HEK293 (cell line): ENCODE results near the gene PDCD4.
A peak's percentile ranks its signal among the peaks of the same experiment; 100 is the strongest.

Experiments used
- HOXC10 ChIP-seq: sonication (generic); formaldehyde crosslinking; IDR thresholded peaks from 2 replicates; pipeline ENCODE4 v1.8.1; 2023; ENCODE audit warnings: mild to moderate bottlenecking, missing genetic modification reagents
- HOXD13 ChIP-seq: sonication (generic); formaldehyde crosslinking; IDR thresholded peaks from 2 replicates; pipeline ENCODE4 v1.8.0; 2022; ENCODE audit warnings: missing genetic modification reagents, borderline replicate concordance
- SP3 ChIP-seq: fragments of 450-650 bp; formaldehyde crosslinking; IDR thresholded peaks from 2 replicates; pipeline ENCODE4 v1.5.1; 2016; ENCODE audit warnings: missing biosample characterization, missing genetic modification characterization
- TCF7L2 ChIP-seq: IDR thresholded peaks from 2 replicates; pipeline ENCODE4 v1.6.1; 2011; ENCODE audit warnings: low read depth, mild to moderate bottlenecking, inconsistent platforms, low read length, moderate library complexity, borderline replicate concordance
- ZBTB1 ChIP-seq: fragments of 450-650 bp; formaldehyde crosslinking; IDR thresholded peaks from 2 replicates; pipeline ENCODE4 v1.5.1; 2016; ENCODE audit warnings: missing biosample characterization, missing genetic modification characterization
- ZBTB20 ChIP-seq: fragments of 450-650 bp; formaldehyde crosslinking; IDR thresholded peaks from 2 replicates; pipeline ENCODE4 v1.5.1; 2016; ENCODE audit warnings: missing biosample characterization, missing genetic modification characterization
- ZBTB21 ChIP-seq: fragments of 450-650 bp; formaldehyde crosslinking; IDR thresholded peaks from 2 replicates; pipeline ENCODE4 v1.5.1; 2017; ENCODE audit warnings: missing biosample characterization, missing genetic modification characterization
- ZFP37 ChIP-seq: fragments of 450-650 bp; formaldehyde crosslinking; IDR thresholded peaks from 2 replicates; pipeline ENCODE4 v1.5.1; 2016; ENCODE audit warnings: missing biosample characterization, missing genetic modification characterization
- ZIC2 ChIP-seq: fragments of 450-650 bp; formaldehyde crosslinking; IDR thresholded peaks from 2 replicates; pipeline ENCODE4 v1.5.1; 2016; ENCODE audit warnings: missing biosample characterization, missing genetic modification characterization
- ZNF133 ChIP-seq: fragments of 450-650 bp; formaldehyde crosslinking; IDR thresholded peaks from 2 replicates; pipeline ENCODE4 v1.5.1; 2016; ENCODE audit warnings: missing biosample characterization, missing genetic modification characterization
- ZNF211 ChIP-seq: fragments of 450-650 bp; formaldehyde crosslinking; IDR thresholded peaks from 2 replicates; pipeline ENCODE4 v1.5.1; 2016; ENCODE audit warnings: low read depth, missing biosample characterization, missing genetic modification characterization
- ZNF350 ChIP-seq: fragments of 450-650 bp; formaldehyde crosslinking; IDR thresholded peaks from 2 replicates; pipeline ENCODE4 v1.5.0; 2017; ENCODE audit warnings: missing biosample characterization, mild to moderate bottlenecking, missing genetic modification characterization
- ZNF37A ChIP-seq: fragments of 450-650 bp; IDR thresholded peaks from 2 replicates; pipeline ENCODE4 v1.5.1; 2018; ENCODE audit warnings: missing biosample characterization, missing genetic modification characterization
- ZNF416 ChIP-seq: fragments of 450-650 bp; formaldehyde crosslinking; IDR thresholded peaks from 2 replicates; pipeline ENCODE4 v1.5.1; 2016; ENCODE audit warnings: missing biosample characterization, missing genetic modification characterization
- ZNF48 ChIP-seq: fragments of 450-650 bp; formaldehyde crosslinking; IDR thresholded peaks from 2 replicates; pipeline ENCODE4 v1.5.1; 2016; ENCODE audit warnings: missing biosample characterization, missing genetic modification characterization
- ZNF521 ChIP-seq: fragments of 450-650 bp; formaldehyde crosslinking; IDR thresholded peaks from 2 replicates; pipeline ENCODE4 v1.5.1; 2017; ENCODE audit warnings: missing biosample characterization, mild to moderate bottlenecking, missing genetic modification characterization
- ZNF596 ChIP-seq: fragments of 450-650 bp; IDR thresholded peaks from 2 replicates; pipeline ENCODE4 v1.5.0; 2018; ENCODE audit warnings: missing biosample characterization, mild to moderate bottlenecking, missing genetic modification characterization, moderate library complexity
- ZNF623 ChIP-seq: fragments of 450-650 bp; formaldehyde crosslinking; IDR thresholded peaks from 2 replicates; pipeline ENCODE4 v1.5.1; 2016; ENCODE audit warnings: missing biosample characterization, missing genetic modification characterization
- ZSCAN16 ChIP-seq: fragments of 450-650 bp; formaldehyde crosslinking; IDR thresholded peaks from 2 replicates; pipeline ENCODE4 v1.5.1; 2016; ENCODE audit warnings: missing biosample characterization, missing genetic modification characterization
- TF ChIP-seq, protein P1 (sequence below): sonication (generic); formaldehyde crosslinking; IDR thresholded peaks from 2 replicates; pipeline ENCODE4 v1.8.1; 2022; ENCODE audit warnings: mild to moderate bottlenecking, moderate library complexity, missing genetic modification reagents
- TF ChIP-seq, protein P2 (sequence below): fragments of 450-650 bp; formaldehyde crosslinking; IDR thresholded peaks from 2 replicates; pipeline ENCODE4 v1.5.1; 2016; ENCODE audit warnings: missing biosample characterization, missing genetic modification characterization
- TF ChIP-seq, protein P3 (sequence below): fragments of 450-650 bp; formaldehyde crosslinking; IDR thresholded peaks from 2 replicates; pipeline ENCODE4 v1.5.1; 2016; ENCODE audit warnings: missing biosample characterization, missing genetic modification characterization
- TF ChIP-seq, protein P4 (sequence below): fragments of 450-650 bp; formaldehyde crosslinking; conservative IDR thresholded peaks from 2 replicates; pipeline ENCODE4 v1.5.1; 2016; ENCODE audit warnings: low read depth, missing biosample characterization, missing genetic modification characterization
- TF ChIP-seq, protein P5 (sequence below): fragments of 450-650 bp; IDR thresholded peaks from 2 replicates; pipeline ENCODE4 v1.5.1; 2018; ENCODE audit warnings: missing biosample characterization, mild to moderate bottlenecking, missing genetic modification characterization
- TF ChIP-seq, protein P6 (sequence below): fragments of 450-650 bp; formaldehyde crosslinking; IDR thresholded peaks from 2 replicates; pipeline ENCODE4 v1.5.1; 2017; ENCODE audit warnings: missing biosample characterization, missing genetic modification characterization

The PDCD4 gene

DNA sequence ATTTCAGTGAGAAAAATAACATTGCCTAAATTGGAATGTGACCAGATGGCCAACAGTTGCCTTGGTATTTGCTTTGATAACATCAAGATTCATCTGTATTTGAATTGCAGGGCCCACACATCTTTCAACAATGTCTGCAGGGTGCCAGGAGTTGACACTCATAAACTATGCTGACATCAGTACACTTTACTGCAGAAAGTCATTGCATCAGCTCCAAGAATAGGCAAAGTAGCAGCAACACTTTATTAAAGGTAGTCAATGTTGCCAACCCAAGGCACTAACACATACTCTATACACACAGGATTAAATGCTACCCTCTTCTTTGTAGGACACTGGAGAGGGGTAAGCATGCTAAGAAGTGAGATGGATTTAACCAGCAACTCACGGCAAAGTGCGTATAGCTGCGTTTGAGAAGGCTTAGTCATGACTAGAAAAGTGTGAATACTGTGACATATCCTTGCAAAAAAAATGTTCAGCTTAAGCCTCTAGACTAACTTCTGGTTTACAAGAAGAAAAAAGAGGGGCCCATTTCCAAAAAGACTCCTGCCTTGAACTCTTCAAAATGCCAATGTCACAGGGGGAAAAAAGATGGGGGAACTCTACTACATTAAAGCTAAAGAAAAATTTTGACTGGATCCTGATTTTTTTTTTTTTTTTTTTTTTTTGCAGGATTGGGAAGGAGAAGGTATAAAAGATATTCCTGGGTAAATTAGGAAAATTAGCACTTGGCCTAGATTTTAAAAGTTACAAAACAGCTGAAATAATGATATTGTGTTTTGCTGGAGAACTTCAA lies 45.0 kb downstream of the PDCD4 start (continued):
- TF ChIP-seq, protein P1, sequence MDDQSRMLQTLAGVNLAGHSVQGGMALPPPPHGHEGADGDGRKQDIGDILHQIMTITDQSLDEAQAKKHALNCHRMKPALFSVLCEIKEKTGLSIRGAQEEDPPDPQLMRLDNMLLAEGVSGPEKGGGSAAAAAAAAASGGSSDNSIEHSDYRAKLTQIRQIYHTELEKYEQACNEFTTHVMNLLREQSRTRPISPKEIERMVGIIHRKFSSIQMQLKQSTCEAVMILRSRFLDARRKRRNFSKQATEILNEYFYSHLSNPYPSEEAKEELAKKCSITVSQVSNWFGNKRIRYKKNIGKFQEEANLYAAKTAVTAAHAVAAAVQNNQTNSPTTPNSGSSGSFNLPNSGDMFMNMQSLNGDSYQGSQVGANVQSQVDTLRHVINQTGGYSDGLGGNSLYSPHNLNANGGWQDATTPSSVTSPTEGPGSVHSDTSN (CRISPR knock-in tag), result no peak
- peak; percentile 70; the same call in 1 of the 2 replicates for TF ChIP-seq ZBTB1
- no peak for TF ChIP-seq ZNF133 (tag by site-specific recombination)
- peak; percentile 79 for TF ChIP-seq TCF7L2
- TF ChIP-seq, protein P2, sequence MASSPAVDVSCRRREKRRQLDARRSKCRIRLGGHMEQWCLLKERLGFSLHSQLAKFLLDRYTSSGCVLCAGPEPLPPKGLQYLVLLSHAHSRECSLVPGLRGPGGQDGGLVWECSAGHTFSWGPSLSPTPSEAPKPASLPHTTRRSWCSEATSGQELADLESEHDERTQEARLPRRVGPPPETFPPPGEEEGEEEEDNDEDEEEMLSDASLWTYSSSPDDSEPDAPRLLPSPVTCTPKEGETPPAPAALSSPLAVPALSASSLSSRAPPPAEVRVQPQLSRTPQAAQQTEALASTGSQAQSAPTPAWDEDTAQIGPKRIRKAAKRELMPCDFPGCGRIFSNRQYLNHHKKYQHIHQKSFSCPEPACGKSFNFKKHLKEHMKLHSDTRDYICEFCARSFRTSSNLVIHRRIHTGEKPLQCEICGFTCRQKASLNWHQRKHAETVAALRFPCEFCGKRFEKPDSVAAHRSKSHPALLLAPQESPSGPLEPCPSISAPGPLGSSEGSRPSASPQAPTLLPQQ, result peak; percentile 99
- no peak for TF ChIP-seq ZNF350 (tag by site-specific recombination)
- no peak for TF ChIP-seq ZNF48 (tag by site-specific recombination)
- TF ChIP-seq ZNF37A (tag by site-specific recombination), result no peak
- TF ChIP-seq ZIC2 (tag by site-specific recombination), result peak; percentile 84
- TF ChIP-seq ZFP37 (tag by site-specific recombination), result no peak
- TF ChIP-seq ZBTB21 (tag by site-specific recombination), result peak; percentile 84
- TF ChIP-seq, protein P3, sequence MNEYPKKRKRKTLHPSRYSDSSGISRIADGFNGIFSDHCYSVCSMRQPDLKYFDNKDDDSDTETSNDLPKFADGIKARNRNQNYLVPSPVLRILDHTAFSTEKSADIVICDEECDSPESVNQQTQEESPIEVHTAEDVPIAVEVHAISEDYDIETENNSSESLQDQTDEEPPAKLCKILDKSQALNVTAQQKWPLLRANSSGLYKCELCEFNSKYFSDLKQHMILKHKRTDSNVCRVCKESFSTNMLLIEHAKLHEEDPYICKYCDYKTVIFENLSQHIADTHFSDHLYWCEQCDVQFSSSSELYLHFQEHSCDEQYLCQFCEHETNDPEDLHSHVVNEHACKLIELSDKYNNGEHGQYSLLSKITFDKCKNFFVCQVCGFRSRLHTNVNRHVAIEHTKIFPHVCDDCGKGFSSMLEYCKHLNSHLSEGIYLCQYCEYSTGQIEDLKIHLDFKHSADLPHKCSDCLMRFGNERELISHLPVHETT (tag by site-specific recombination), result peak; percentile 91; the same call in 1 of the 2 replicates
- peak; percentile 61; the same call in 1 of the 2 replicates for TF ChIP-seq HOXD13 (CRISPR knock-in tag)
- TF ChIP-seq ZNF521 (tag by site-specific recombination), result no peak
- peak; percentile 83 for TF ChIP-seq ZBTB20
- TF ChIP-seq ZNF416 (tag by site-specific recombination), result no peak
- TF ChIP-seq SP3, result peak; percentile 76
- TF ChIP-seq, protein P4, sequence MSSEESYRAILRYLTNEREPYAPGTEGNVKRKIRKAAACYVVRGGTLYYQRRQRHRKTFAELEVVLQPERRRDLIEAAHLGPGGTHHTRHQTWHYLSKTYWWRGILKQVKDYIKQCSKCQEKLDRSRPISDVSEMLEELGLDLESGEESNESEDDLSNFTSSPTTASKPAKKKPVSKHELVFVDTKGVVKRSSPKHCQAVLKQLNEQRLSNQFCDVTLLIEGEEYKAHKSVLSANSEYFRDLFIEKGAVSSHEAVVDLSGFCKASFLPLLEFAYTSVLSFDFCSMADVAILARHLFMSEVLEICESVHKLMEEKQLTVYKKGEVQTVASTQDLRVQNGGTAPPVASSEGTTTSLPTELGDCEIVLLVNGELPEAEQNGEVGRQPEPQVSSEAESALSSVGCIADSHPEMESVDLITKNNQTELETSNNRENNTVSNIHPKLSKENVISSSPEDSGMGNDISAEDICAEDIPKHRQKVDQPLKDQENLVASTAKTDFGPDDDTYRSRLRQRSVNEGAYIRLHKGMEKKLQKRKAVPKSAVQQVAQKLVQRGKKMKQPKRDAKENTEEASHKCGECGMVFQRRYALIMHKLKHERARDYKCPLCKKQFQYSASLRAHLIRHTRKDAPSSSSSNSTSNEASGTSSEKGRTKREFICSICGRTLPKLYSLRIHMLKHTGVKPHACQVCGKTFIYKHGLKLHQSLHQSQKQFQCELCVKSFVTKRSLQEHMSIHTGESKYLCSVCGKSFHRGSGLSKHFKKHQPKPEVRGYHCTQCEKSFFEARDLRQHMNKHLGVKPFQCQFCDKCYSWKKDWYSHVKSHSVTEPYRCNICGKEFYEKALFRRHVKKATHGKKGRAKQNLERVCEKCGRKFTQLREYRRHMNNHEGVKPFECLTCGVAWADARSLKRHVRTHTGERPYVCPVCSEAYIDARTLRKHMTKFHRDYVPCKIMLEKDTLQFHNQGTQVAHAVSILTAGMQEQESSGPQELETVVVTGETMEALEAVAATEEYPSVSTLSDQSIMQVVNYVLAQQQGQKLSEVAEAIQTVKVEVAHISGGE (tag by site-specific recombination), result 0 out of 2 replicates have a peak, but pooled peaks have one; percentile 34
- TF ChIP-seq ZNF596 (tag by site-specific recombination), result peak; percentile 47; the same call in 1 of the 2 replicates
- TF ChIP-seq, protein P5, sequence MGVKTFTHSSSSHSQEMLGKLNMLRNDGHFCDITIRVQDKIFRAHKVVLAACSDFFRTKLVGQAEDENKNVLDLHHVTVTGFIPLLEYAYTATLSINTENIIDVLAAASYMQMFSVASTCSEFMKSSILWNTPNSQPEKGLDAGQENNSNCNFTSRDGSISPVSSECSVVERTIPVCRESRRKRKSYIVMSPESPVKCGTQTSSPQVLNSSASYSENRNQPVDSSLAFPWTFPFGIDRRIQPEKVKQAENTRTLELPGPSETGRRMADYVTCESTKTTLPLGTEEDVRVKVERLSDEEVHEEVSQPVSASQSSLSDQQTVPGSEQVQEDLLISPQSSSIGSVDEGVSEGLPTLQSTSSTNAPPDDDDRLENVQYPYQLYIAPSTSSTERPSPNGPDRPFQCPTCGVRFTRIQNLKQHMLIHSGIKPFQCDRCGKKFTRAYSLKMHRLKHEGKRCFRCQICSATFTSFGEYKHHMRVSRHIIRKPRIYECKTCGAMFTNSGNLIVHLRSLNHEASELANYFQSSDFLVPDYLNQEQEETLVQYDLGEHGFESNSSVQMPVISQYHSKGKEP (tag by site-specific recombination), result peak; percentile 97
- TF ChIP-seq HOXC10 (CRISPR knock-in tag), result no peak
- TF ChIP-seq ZNF623 (tag by site-specific recombination), result no peak; the same call in 1 of the 2 replicates
- no peak for TF ChIP-seq ZNF211 (tag by site-specific recombination)
- TF ChIP-seq, protein P6, sequence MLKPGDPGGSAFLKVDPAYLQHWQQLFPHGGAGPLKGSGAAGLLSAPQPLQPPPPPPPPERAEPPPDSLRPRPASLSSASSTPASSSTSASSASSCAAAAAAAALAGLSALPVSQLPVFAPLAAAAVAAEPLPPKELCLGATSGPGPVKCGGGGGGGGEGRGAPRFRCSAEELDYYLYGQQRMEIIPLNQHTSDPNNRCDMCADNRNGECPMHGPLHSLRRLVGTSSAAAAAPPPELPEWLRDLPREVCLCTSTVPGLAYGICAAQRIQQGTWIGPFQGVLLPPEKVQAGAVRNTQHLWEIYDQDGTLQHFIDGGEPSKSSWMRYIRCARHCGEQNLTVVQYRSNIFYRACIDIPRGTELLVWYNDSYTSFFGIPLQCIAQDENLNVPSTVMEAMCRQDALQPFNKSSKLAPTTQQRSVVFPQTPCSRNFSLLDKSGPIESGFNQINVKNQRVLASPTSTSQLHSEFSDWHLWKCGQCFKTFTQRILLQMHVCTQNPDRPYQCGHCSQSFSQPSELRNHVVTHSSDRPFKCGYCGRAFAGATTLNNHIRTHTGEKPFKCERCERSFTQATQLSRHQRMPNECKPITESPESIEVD (tag by site-specific recombination), result peak; percentile 98
- TF ChIP-seq ZSCAN16, result 0 out of 2 replicates have a peak, but pooled peaks have one; percentile 49
